CD4-positive, alpha-beta T cell (primary cell): ENCODE results near the gene BET1. TPM values are rescaled to one million over a fixed set of nuclear protein-coding genes. Genes with fewer than 3 reads are reported as not detected.

ENCODE experiments used
- ATAC-seq: fragments of 200-7000 bp; cut with Tn5 transposase; one replicate; pipeline ENCODE4 v1.10.0; 2022; ENCODE audit warnings: mild to moderate bottlenecking; ENCODE audit not compliant: poor library complexity
- CTCF ChIA-PET: fragments of 350-600 bp; sonication (Branson Sonifier 250); formaldehyde crosslinking; loops from one replicate; lab custom pipeline; 2021; ENCODE audit warnings: antibody characterized with exemption, inconsistent platforms; lab: Charles Lee
- POLR2A ChIA-PET: fragments of 350-600 bp; sonication (Branson Sonifier 250); formaldehyde crosslinking; loops from one replicate; lab custom pipeline; 2021; ENCODE audit warnings: antibody characterized with exemption, inconsistent platforms; lab: Charles Lee
- DNase-seq, 14 experiments: peaks; one replicate each; pipeline ENCODE4 v3.0.0-alpha.2; 2013 to 2020; ENCODE audit warnings: mixed read lengths in 2 of 14
- H3K27ac ChIP-seq, 2 donors: one replicate each; pipeline versions ENCODE4 v1.5.1 to v1.7.0; 2013; ENCODE audit warnings: low read length in 2 of 2, low read depth in 1 of 2, mild to moderate bottlenecking in 1 of 2
- H3K27me3 ChIP-seq, 2 experiments: 1 replicate in 1 of 2; 2 replicates in 1 of 2; pipeline versions ENCODE4 v1.6.1 to v1.7.0; 2013; ENCODE audit warnings: low read length in 2 of 2, control low read depth in 1 of 2, mild to moderate bottlenecking in 1 of 2, moderate library complexity in 1 of 2; ENCODE audit not compliant: insufficient read depth in 2 of 2, control insufficient read depth in 1 of 2
- H3K36me3 ChIP-seq: one replicate; pipeline ENCODE4 v1.6.1; 2013; ENCODE audit warnings: low read length, control low read depth; ENCODE audit not compliant: insufficient read depth
- H3K4me1 ChIP-seq: one replicate; pipeline ENCODE4 v1.6.1; 2013; ENCODE audit warnings: low read length, control low read depth; ENCODE audit not compliant: insufficient read depth
- H3K4me3 ChIP-seq: one replicate; pipeline ENCODE4 v1.5.1; 2013; ENCODE audit warnings: mild to moderate bottlenecking, low read length, moderate library complexity
- H3K9me3 ChIP-seq, 2 experiments: 1 replicate in 1 of 2; 2 replicates in 1 of 2; pipeline versions ENCODE4 v1.6.1 to v1.7.0; 2013; ENCODE audit warnings: low read length in 2 of 2, mild to moderate bottlenecking in 2 of 2, control low read depth in 1 of 2, moderate library complexity in 1 of 2; ENCODE audit not compliant: control insufficient read depth in 1 of 2, insufficient read depth in 1 of 2
- H3K27ac Mint-ChIP-seq: one replicate; pipeline ENCODE4 v1.8.0; 2020; ENCODE audit warnings: mixed read lengths
- H3K27me3 Mint-ChIP-seq: one replicate; pipeline ENCODE4 v1.8.0; 2021; ENCODE audit warnings: mixed read lengths
- H3K36me3 Mint-ChIP-seq: one replicate; pipeline ENCODE4 v1.8.0; 2021; ENCODE audit warnings: low read depth, mixed read lengths
- H3K4me1 Mint-ChIP-seq: one replicate; pipeline ENCODE4 v1.8.0; 2021; ENCODE audit warnings: low read depth, mixed read lengths
- H3K4me3 Mint-ChIP-seq: one replicate; pipeline ENCODE4 v1.8.0; 2020; ENCODE audit warnings: mild to moderate bottlenecking, mixed read lengths
- H3K9me3 Mint-ChIP-seq: one replicate; pipeline ENCODE4 v1.8.0; 2020; ENCODE audit warnings: mixed read lengths
- CTCF ChIP-seq: fragments of 200-600 bp; IDR thresholded peaks from one replicate; pipeline ENCODE4 v1.8.0; 2022; ENCODE audit warnings: antibody characterized with exemption, mild to moderate bottlenecking
- intact Hi-C, 2 experiments: fragments of 100-400 bp; cut with DNase I in 1 of 2; cut with micrococcal nuclease in 1 of 2; formaldehyde crosslinking; loops; one replicate each; pipeline versions ENCODE4 v1.15.1 to v1.9.0; 2023 to 2025; cut with DNase I, micrococcal nuclease
- total RNA-seq, 174 experiments: library from RNA in 2 of 174; stranded (reverse) in 2 of 174; gene quantifications; one replicate each; pipeline ENCODE4 v1.2.3 and lab custom pipeline; 2021 to 2026

Gene BET1
- total RNA-seq, 2 experiments from 2014 or later, result 7.4 to 9.5 TPM

GRCh38 chr7:94040254-94040653 is 36.1 kb upstream of the BET1 start:
- no peaks in the 10 kb centered on the region for H3K9me3 ChIP-seq
- POLR2A ChIA-PET, result no interaction called here
- no peak overlapping the region for H3K27ac ChIP-seq
- no peak for TF ChIP-seq CTCF
- DNase-seq (no peak), ATAC-seq (no peak)
- Mint-ChIP-seq H3K27me3 (peaks cover 30% of the 10 kb centered on the region), H3K36me3 (no peaks in the 10 kb centered on the region), H3K4me3 (no peak overlapping the region), H3K9me3 (no peaks in the 10 kb centered on the region), H3K4me1 (no peaks in the 10 kb centered on the region), H3K27ac (no peak overlapping the region)
- intact Hi-C loops, result no loop called here
- CTCF ChIA-PET, result no interaction called here
- no peaks in the 10 kb centered on the region for H3K36me3 ChIP-seq
- H3K4me1 ChIP-seq, result no peaks in the 10 kb centered on the region
- H3K27me3 ChIP-seq, result peaks cover under 1 to 7% of the 10 kb centered on the region in 2 experiments
- no peak overlapping the region for H3K4me3 ChIP-seq

DNA sequence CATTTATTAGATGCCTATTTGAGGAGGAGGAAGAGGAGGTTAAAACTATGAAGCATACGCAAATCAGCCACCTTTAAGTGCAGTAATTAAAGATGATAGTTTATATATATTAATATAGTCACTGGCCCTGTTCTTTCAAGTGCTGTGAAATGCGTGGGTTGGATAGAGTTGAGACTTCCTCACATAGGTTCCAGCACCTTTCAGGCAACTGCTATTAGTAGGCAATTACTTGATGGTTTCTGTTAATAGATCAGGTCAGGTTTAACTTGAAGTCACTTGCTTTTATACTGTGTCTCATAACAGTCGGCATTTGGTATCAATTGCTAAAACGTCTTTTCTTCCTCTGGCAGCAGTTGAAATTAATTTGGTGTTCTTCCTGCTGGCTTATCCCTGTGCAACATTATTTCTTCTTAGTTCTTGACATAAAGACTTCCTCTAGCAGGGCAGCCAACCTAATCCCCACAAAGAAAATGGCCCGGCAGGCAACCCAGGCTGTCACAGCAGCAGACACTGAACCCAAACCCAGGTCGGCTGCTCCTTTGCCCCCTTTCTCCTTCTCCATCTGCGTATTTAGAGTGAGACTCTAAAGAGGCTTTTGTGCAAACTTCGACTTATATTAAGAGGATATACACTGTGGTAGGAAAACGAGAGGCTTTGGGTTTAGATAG is 35.3 kb upstream of the BET1 start:
- DNase-seq, result no peak
- H3K9me3 Mint-ChIP-seq, result no peaks in the 10 kb centered on the region
- H3K27ac Mint-ChIP-seq, result no peak overlapping the region
- ChIA-PET CTCF (no interaction called here), POLR2A (no interaction called here)
- H3K4me3 ChIP-seq, result no peak overlapping the region
- no peak overlapping the region for H3K4me3 Mint-ChIP-seq
- H3K27ac ChIP-seq, result no peak overlapping the region
- H3K36me3 ChIP-seq, result no peaks in the 10 kb centered on the region
- no peak for TF ChIP-seq CTCF
- no peaks in the 10 kb centered on the region for H3K4me1 Mint-ChIP-seq
- no peaks in the 10 kb centered on the region for H3K36me3 Mint-ChIP-seq
- no peaks in the 10 kb centered on the region for H3K4me1 ChIP-seq
- no peak for ATAC-seq
- H3K9me3 ChIP-seq, result no peaks in the 10 kb centered on the region
- H3K27me3 ChIP-seq, result peaks cover 0 to 7% of the 10 kb centered on the region in 2 experiments
- H3K27me3 Mint-ChIP-seq, result peaks cover 29% of the 10 kb centered on the region
- intact Hi-C loops, result no loop called here

GRCh38 chr7:94031865-94032264 is 27.7 kb upstream of the BET1 start:
- H3K4me3 Mint-ChIP-seq, result no peak overlapping the region
- DNase-seq (no peak), ATAC-seq (no peak)
- H3K27ac Mint-ChIP-seq, result no peak overlapping the region
- H3K9me3 Mint-ChIP-seq, result no peaks in the 10 kb centered on the region
- no peaks in the 10 kb centered on the region for H3K4me1 Mint-ChIP-seq
- H3K27ac ChIP-seq, result no peak overlapping the region
- H3K4me3 ChIP-seq, result no peak overlapping the region
- H3K27me3 Mint-ChIP-seq, result peaks cover 30% of the 10 kb centered on the region
- no peaks in the 10 kb centered on the region for H3K9me3 ChIP-seq
- intact Hi-C loops, result no loop called here
- ChIA-PET CTCF (no interaction called here), POLR2A (no interaction called here)
- H3K36me3 ChIP-seq, result no peaks in the 10 kb centered on the region
- no peaks in the 10 kb centered on the region for H3K36me3 Mint-ChIP-seq
- TF ChIP-seq CTCF, result no peak
- no peaks in the 10 kb centered on the region for H3K27me3 ChIP-seq
- no peaks in the 10 kb centered on the region for H3K4me1 ChIP-seq
